HTR-8/SVneo (cell line): ENCODE data around the gene TSHZ2.

Experiments
- DNase-seq: peaks from one replicate; pipeline ENCODE4 v3.0.0; 2011; ENCODE audit warnings: low spot score, mixed read lengths; ENCODE audit not compliant: insufficient read length
- FAIRE-seq: peaks from 2 replicates; lab custom pipeline; 2011; peaks lifted over from hg19 to GRCh38; lab: Jason Lieb, UNC

The TSHZ2 gene

GRCh38 chr20:53050338-53050737, 78.2 kb downstream of the TSHZ2 start:
- DNase-seq (no peak), FAIRE-seq (no peak)

- FAIRE-seq (peak; percentile 83), DNase-seq (no peak)
These were observed 80.2 kb downstream of the TSHZ2 start for GRCh38 chr20:53052380-53052779.

- FAIRE-seq, result no peak
- no peak for DNase-seq
These were observed 81.4 kb downstream of the TSHZ2 start for GRCh38 chr20:53053595-53053994.

GRCh38 chr20:53055367-53056067, 83.4 kb downstream of the TSHZ2 start:
- FAIRE-seq (no peak), DNase-seq (no peak)

- peak; percentile 23 for FAIRE-seq
- DNase-seq, result no peak
These were observed 85.4 kb downstream of the TSHZ2 start for GRCh38 chr20:53057579-53057978.

- FAIRE-seq, result no peak
- no peak for DNase-seq
These were observed 87.7 kb downstream of the TSHZ2 start for GRCh38 chr20:53059848-53060247.

- FAIRE-seq, result peak; percentile 36
These were observed 89.3 kb downstream of the TSHZ2 start for GRCh38 chr20:53061192-53062108.

GRCh38 chr20:53064935-53065334, 92.8 kb downstream of the TSHZ2 start:
- DNase-seq (no peak), FAIRE-seq (peak; percentile 58)

More at GRCh38 chr20:53061192-53062108, 89.3 kb downstream of the TSHZ2 start:
- no peak for DNase-seq

- FAIRE-seq (no peak), DNase-seq (no peak)
These were observed 96.1 kb downstream of the TSHZ2 start for GRCh38 chr20:53068241-53068640.

- FAIRE-seq (no peak), DNase-seq (no peak)
These were observed 97.0 kb downstream of the TSHZ2 start for GRCh38 chr20:53069132-53069531.

GRCh38 chr20:53070224-53070623, 98.1 kb downstream of the TSHZ2 start:
- DNase-seq, result no peak
- no peak for FAIRE-seq

GRCh38 chr20:53070706-53071392, 98.7 kb downstream of the TSHZ2 start:
- no peak for FAIRE-seq
- no peak for DNase-seq

GRCh38 chr20:53071833-53072232, 99.7 kb downstream of the TSHZ2 start:
- DNase-seq, result no peak
- no peak for FAIRE-seq

GRCh38 chr20:53072923-53073579, 100.9 kb downstream of the TSHZ2 start:
- FAIRE-seq (peak; percentile 75), DNase-seq (no peak)

GRCh38 chr20:53073636-53074415, 101.7 kb downstream of the TSHZ2 start:
- no peak for FAIRE-seq

GRCh38 chr20:53074811-53075314, 102.7 kb downstream of the TSHZ2 start:
- DNase-seq, result peak; percentile 50
- FAIRE-seq, result no peak

More at GRCh38 chr20:53073636-53074415, 101.7 kb downstream of the TSHZ2 start:
- no peak for DNase-seq

- FAIRE-seq, result peak; percentile 9
These were observed 104.5 kb downstream of the TSHZ2 start for GRCh38 chr20:53076668-53077067.

GRCh38 chr20:53077373-53078205, 105.4 kb downstream of the TSHZ2 start:
- no peak for DNase-seq
- FAIRE-seq, result peak; percentile 73

More at GRCh38 chr20:53076668-53077067, 104.5 kb downstream of the TSHZ2 start:
- no peak for DNase-seq
